HG02981 (cell line): ENCODE results near the gene STIMATE.

Experiments
- ATAC-seq: cut with Tn5 transposase; IDR thresholded peaks from one replicate; pipeline ENCODE4 v1.9.1; 2021; ENCODE audit warnings: mild to moderate bottlenecking, moderate library complexity; ENCODE audit not compliant: unreplicated experiment

Gene STIMATE

GRCh38 chr3:52897130-52898122, at the start of gene STIMATE:
TSS of gene STIMATE (minus strand) at chr3:52897548. CDS start at chr3:52897450, 98 bp downstream.
- peak; percentile 91 for ATAC-seq

- no peak for ATAC-seq
These were observed 42.3 kb upstream of the STIMATE start for GRCh38 chr3:52939600-52939999.

- ATAC-seq: no peak
These were observed 37.5 kb upstream of the STIMATE start for GRCh38 chr3:52934630-52935530.

- no peak for ATAC-seq
These were observed 34.5 kb upstream of the STIMATE start for GRCh38 chr3:52931889-52932288.

- ATAC-seq: no peak
These were observed 34.0 kb upstream of the STIMATE start for GRCh38 chr3:52931328-52931727.

- no peak for ATAC-seq
These were observed 33.4 kb upstream of the STIMATE start for GRCh38 chr3:52930748-52931147.

- no peak for ATAC-seq
These were observed 29.2 kb upstream of the STIMATE start for GRCh38 chr3:52926554-52926953.

- no peak for ATAC-seq
These were observed 28.3 kb upstream of the STIMATE start for GRCh38 chr3:52925405-52926313.

GRCh38 chr3:52923963-52924362, 26.6 kb upstream of the STIMATE start:
- no peak for ATAC-seq

- no peak for ATAC-seq
These were observed 23.5 kb upstream of the STIMATE start for GRCh38 chr3:52920841-52921240.

GRCh38 chr3:52917044-52917443, 19.7 kb upstream of the STIMATE start:
- ATAC-seq: no peak

- ATAC-seq: no peak
These were observed 17.9 kb upstream of the STIMATE start for GRCh38 chr3:52915294-52915693.

- ATAC-seq: no peak
These were observed 15.8 kb upstream of the STIMATE start for GRCh38 chr3:52912885-52913731.

GRCh38 chr3:52910823-52911222, 13.5 kb upstream of the STIMATE start:
- no peak for ATAC-seq

GRCh38 chr3:52907497-52907896, 10.1 kb upstream of the STIMATE start:
- ATAC-seq: no peak

- ATAC-seq: no peak
These were observed 7.2 kb upstream of the STIMATE start for GRCh38 chr3:52904552-52904951.

- no peak for ATAC-seq
These were observed 6.7 kb upstream of the STIMATE start for GRCh38 chr3:52904000-52904399.

GRCh38 chr3:52896613-52897012, 735 bp downstream of the STIMATE start:
- no peak for ATAC-seq

GRCh38 chr3:52896151-52896550, 1.2 kb downstream of the STIMATE start:
- no peak for ATAC-seq

- no peak for ATAC-seq
These were observed 1.9 kb downstream of the STIMATE start for GRCh38 chr3:52895418-52895817.
